WTC11 (cell line): ENCODE measurements around the gene STPG3. TPM values are rescaled to one million over a fixed set of nuclear protein-coding genes. Genes with fewer than 3 reads are reported as not detected.

ENCODE experiments used
- ATAC-seq: fragments of 200-7000 bp; cut with Tn5 transposase; 2 replicates; pipeline ENCODE4 v1.10.0; 2021; ENCODE audit warnings: mild to moderate bottlenecking, moderate library complexity
- CTCF ChIA-PET: fragments of 300-600 bp; sonication (Branson Sonifier 250); formaldehyde crosslinking; loops from one replicate; lab custom pipeline; 2021; ENCODE audit warnings: antibody characterized with exemption; lab: Charles Lee
- POLR2A ChIA-PET: fragments of 350-600 bp; sonication (Branson Sonifier 250); formaldehyde crosslinking; loops from one replicate; lab custom pipeline; 2021; ENCODE audit warnings: antibody characterized with exemption; lab: Charles Lee
- DNase-seq: peaks from one replicate; pipeline ENCODE4 v3.0.0; 2021; ENCODE audit warnings: low spot score
- H3K27ac Mint-ChIP-seq: 2 replicates; pipeline ENCODE4 v1.8.0; 2021; ENCODE audit warnings: mixed read lengths
- H3K27me3 Mint-ChIP-seq: 2 replicates; pipeline ENCODE4 v1.8.0; 2021; ENCODE audit warnings: low read depth, mild to moderate bottlenecking, moderate library complexity, mixed read lengths
- H3K36me3 Mint-ChIP-seq: 2 replicates; pipeline ENCODE4 v1.8.0; 2021; ENCODE audit warnings: mixed read lengths
- H3K4me1 Mint-ChIP-seq: 2 replicates; pipeline ENCODE4 v1.8.0; 2022; ENCODE audit warnings: mixed read lengths
- H3K4me3 Mint-ChIP-seq: 2 replicates; pipeline ENCODE4 v1.8.0; 2021; ENCODE audit warnings: mild to moderate bottlenecking, moderate library complexity, mixed read lengths
- H3K9me3 Mint-ChIP-seq: 2 replicates; pipeline ENCODE4 v1.8.0; 2021; ENCODE audit warnings: mixed read lengths
- ATF1 ChIP-seq: sonication (generic); formaldehyde crosslinking; IDR thresholded peaks from 2 replicates; pipeline ENCODE4 v1.8.1; 2023; ENCODE audit warnings: mild to moderate bottlenecking, moderate library complexity, missing genetic modification reagents
- ATF6 ChIP-seq: sonication (generic); formaldehyde crosslinking; IDR thresholded peaks from 2 replicates; pipeline ENCODE4 v1.8.1; 2023; ENCODE audit warnings: mild to moderate bottlenecking, missing genetic modification reagents
- FOXJ3 ChIP-seq: sonication (generic); formaldehyde crosslinking; IDR thresholded peaks from 2 replicates; pipeline ENCODE4 v1.9.0; 2021; ENCODE audit warnings: missing genetic modification reagents, mild to moderate bottlenecking, borderline replicate concordance
- FOXP1 ChIP-seq: sonication (generic); formaldehyde crosslinking; IDR thresholded peaks from 2 replicates; pipeline ENCODE4 v1.8.0; 2022; ENCODE audit warnings: missing genetic modification reagents, mild to moderate bottlenecking, moderate library complexity, borderline replicate concordance
- NFATC4 ChIP-seq: fragments of 250-450 bp; sonication (Bioruptor Pico); IDR thresholded peaks from 2 replicates; pipeline ENCODE4 v1.9.0; 2021; ENCODE audit warnings: mild to moderate bottlenecking
- NFYB ChIP-seq: sonication (generic); formaldehyde crosslinking; conservative IDR thresholded peaks from 2 replicates; pipeline ENCODE4 v1.8.0; 2022; ENCODE audit warnings: low read depth, missing genetic modification reagents
- NR1H2 ChIP-seq: sonication (generic); formaldehyde crosslinking; IDR thresholded peaks from 2 replicates; pipeline ENCODE4 v1.9.0; 2021; ENCODE audit warnings: mild to moderate bottlenecking, moderate library complexity, missing genetic modification reagents
- NR2C2 ChIP-seq: sonication (generic); formaldehyde crosslinking; IDR thresholded peaks from 2 replicates; pipeline ENCODE4 v1.8.0; 2022; ENCODE audit warnings: mild to moderate bottlenecking, missing genetic modification reagents
- NR3C1 ChIP-seq: sonication (generic); formaldehyde crosslinking; conservative IDR thresholded peaks from 2 replicates; pipeline ENCODE4 v1.8.1; 2023; ENCODE audit warnings: low read depth, mild to moderate bottlenecking, missing genetic modification reagents
- PRRX2 ChIP-seq: fragments of 250-450 bp; sonication (Bioruptor Pico); IDR thresholded peaks from 2 replicates; pipeline ENCODE4 v1.8.0; 2021; ENCODE audit warnings: mild to moderate bottlenecking
- SOX15 ChIP-seq: fragments of 250-450 bp; sonication (Bioruptor Pico); IDR thresholded peaks from 2 replicates; pipeline ENCODE4 v1.9.0; 2021; ENCODE audit warnings: mild to moderate bottlenecking
- SP1 ChIP-seq: sonication (generic); formaldehyde crosslinking; conservative IDR thresholded peaks from 2 replicates; pipeline ENCODE4 v1.8.1; 2022; ENCODE audit warnings: missing genetic modification reagents
- ZNF263 ChIP-seq: sonication (generic); formaldehyde crosslinking; IDR thresholded peaks from 2 replicates; pipeline ENCODE4 v1.8.1; 2022; ENCODE audit warnings: low read depth, mild to moderate bottlenecking, moderate library complexity, missing genetic modification reagents
- ZNF416 ChIP-seq: fragments of 250-450 bp; sonication (Bioruptor Pico); IDR thresholded peaks from 2 replicates; pipeline ENCODE4 v1.9.0; 2021; ENCODE audit warnings: mild to moderate bottlenecking, inconsistent platforms
- total RNA-seq: library from RNA; stranded (reverse); gene quantifications from 3 replicates; pipeline ENCODE4 v1.2.3, GENCODE V29; 2021
- TF ChIP-seq, protein P1 (sequence below): sonication (generic); formaldehyde crosslinking; IDR thresholded peaks from 2 replicates; pipeline ENCODE4 v1.8.1; 2023; ENCODE audit warnings: mild to moderate bottlenecking, missing genetic modification reagents
- TF ChIP-seq, protein P2 (sequence below): fragments of 250-450 bp; sonication (Bioruptor Pico); IDR thresholded peaks from 2 replicates; pipeline ENCODE4 v1.8.0; 2021; ENCODE audit warnings: mild to moderate bottlenecking
- TF ChIP-seq, protein P3 (sequence below): fragments of 250-450 bp; sonication (Bioruptor Pico); IDR thresholded peaks from 2 replicates; pipeline ENCODE4 v2.1.2; 2022; ENCODE audit warnings: mild to moderate bottlenecking, moderate library complexity

The STPG3 gene
- total RNA-seq, 1 experiment from 2014 or later, result 0.26 TPM

DNA sequence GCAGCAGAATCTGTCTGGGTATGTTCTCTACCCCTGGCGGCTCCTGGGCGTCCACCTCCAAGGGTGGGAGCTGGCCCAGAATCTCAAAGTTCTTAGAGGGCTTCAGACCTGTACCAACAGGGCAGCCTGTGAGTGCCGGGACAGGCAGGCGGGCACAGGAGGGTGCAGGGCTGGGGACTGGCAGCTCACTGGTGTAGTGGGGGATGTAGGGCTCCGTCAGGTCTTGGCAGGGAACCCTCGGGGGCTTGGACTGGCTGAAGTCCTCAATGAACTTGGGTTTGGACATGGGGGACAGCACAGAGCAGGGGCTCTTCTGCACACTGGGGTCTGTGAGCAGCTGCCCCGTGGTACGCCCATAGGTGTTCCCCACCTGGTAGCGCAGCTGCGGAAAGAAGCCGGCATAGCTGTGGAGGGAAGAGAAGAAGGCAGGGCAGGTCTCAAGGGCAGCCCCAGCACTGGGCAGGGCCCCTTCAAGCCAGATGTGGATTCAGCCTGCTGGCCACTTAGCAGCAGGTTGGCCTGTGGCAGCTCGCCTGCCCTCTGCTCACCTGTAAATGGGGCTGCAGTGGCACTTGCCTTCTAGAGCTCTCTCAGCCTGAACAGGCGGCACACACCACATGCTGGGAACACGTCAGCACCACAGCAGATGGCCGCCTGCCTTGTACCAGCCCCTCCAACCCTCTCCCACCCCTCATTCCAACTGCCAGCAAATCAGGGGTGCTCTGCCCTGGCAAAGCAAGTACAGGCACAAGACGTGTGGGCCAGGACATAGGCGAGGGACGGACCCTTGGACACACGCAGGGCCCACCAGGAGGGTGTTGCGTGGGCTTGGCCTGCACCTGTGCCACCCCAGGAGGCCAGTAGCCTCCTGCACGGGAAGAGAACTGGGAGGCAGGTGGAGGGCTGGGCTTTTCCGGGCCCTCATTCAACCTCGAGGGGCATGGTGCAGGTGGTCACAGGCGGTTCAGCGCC is 5.3 kb upstream of the STPG3 start:
- no peak overlapping the region for H3K27ac Mint-ChIP-seq
- H3K4me1 Mint-ChIP-seq, result peaks cover 28% of the 10 kb centered on the region
- H3K9me3 Mint-ChIP-seq, result no peaks in the 10 kb centered on the region
- H3K36me3 Mint-ChIP-seq, result peaks cover 20% of the 10 kb centered on the region
- TF ChIP-seq NR2C2 (CRISPR knock-in tag) (no peak; the same call in 1 of the 2 replicates), NFATC4 (CRISPR knock-in tag) (no peak), ZNF416 (no peak)
- no peak for DNase-seq
- ATAC-seq, result no peak
- peaks cover 4% of the 10 kb centered on the region for H3K27me3 Mint-ChIP-seq
- POLR2A ChIA-PET, result interaction anchor here (1.2 to 2.1 kb wide), 2 partner anchors 9 to 31 kb away, joined by 5 to 9 read pairs; partner anchors contain the start of gene TOR4A
- CTCF ChIA-PET, result interaction anchor here (0.5 to 5.9 kb wide), 12 partner anchors 8 to 211 kb away, joined by 3 to 46 read pairs (median 6); partner anchors contain the start of genes NELFB and RNF224
- H3K4me3 Mint-ChIP-seq, result no peak overlapping the region

DNA sequence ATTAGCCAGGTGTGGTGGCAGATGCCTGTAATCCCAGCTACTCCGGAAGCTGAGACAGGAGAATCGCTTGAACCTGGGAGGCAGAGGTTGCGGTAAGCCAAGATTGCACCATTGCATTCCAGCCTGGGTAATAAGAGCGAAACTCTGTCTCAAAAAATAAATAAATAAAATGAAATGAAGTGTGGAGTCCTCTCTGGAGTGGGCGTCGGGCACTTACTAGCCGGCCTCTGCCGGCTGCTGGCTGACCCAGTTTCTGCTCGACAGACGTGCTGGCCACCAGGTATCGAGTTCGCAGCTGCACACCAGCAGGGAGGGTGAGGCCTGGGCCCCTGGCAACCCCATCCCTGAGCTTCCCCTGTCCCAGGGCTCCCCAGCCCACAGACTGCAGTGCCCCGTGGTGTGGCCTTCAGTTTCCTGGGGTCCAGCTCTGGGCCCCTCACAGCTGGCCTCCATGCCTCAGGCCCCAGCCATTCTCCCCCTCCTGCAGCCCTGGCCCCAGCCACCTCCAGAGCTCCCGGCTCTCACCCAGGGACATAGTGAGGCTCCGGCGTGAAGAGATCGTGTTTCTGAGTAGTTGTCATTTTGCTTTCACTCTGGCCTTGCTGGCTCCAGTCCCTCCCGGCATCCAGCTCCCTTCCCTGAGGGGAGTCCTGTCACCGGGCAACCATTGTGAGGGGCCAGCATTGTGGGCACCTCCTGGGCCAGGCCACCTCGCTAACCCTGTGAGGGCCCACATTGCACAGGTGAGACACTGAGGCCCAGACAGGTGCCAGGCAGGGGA is 3.8 kb upstream of the STPG3 start:
- CTCF ChIA-PET, result interaction anchor here (0.6 to 5.9 kb wide), 3 partner anchors 11 to 84 kb away, joined by 3 to 46 read pairs (median 5); no protein-coding TSS in a partner anchor
- POLR2A ChIA-PET, result no interaction called here
- no peak for ATAC-seq
- no peak overlapping the region for H3K27ac Mint-ChIP-seq
- no peak for TF ChIP-seq ATF1
- no peak for TF ChIP-seq SOX15 (CRISPR knock-in tag)
- no peak for TF ChIP-seq ZNF263 (CRISPR knock-in tag)
- TF ChIP-seq, protein P1, sequence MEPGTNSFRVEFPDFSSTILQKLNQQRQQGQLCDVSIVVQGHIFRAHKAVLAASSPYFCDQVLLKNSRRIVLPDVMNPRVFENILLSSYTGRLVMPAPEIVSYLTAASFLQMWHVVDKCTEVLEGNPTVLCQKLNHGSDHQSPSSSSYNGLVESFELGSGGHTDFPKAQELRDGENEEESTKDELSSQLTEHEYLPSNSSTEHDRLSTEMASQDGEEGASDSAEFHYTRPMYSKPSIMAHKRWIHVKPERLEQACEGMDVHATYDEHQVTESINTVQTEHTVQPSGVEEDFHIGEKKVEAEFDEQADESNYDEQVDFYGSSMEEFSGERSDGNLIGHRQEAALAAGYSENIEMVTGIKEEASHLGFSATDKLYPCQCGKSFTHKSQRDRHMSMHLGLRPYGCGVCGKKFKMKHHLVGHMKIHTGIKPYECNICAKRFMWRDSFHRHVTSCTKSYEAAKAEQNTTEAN, result no peak
- TF ChIP-seq NR1H2, result no peak
- no peak for TF ChIP-seq ATF6 (CRISPR knock-in tag)
- no peak for TF ChIP-seq SP1 (CRISPR knock-in tag)
- TF ChIP-seq, protein P2, sequence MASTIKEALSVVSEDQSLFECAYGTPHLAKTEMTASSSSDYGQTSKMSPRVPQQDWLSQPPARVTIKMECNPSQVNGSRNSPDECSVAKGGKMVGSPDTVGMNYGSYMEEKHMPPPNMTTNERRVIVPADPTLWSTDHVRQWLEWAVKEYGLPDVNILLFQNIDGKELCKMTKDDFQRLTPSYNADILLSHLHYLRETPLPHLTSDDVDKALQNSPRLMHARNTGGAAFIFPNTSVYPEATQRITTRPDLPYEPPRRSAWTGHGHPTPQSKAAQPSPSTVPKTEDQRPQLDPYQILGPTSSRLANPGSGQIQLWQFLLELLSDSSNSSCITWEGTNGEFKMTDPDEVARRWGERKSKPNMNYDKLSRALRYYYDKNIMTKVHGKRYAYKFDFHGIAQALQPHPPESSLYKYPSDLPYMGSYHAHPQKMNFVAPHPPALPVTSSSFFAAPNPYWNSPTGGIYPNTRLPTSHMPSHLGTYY (CRISPR knock-in tag), result no peak
- no peak for TF ChIP-seq FOXP1 (CRISPR knock-in tag)
- TF ChIP-seq PRRX2 (CRISPR knock-in tag), result no peak
- TF ChIP-seq FOXJ3, result no peak
- TF ChIP-seq, protein P3, sequence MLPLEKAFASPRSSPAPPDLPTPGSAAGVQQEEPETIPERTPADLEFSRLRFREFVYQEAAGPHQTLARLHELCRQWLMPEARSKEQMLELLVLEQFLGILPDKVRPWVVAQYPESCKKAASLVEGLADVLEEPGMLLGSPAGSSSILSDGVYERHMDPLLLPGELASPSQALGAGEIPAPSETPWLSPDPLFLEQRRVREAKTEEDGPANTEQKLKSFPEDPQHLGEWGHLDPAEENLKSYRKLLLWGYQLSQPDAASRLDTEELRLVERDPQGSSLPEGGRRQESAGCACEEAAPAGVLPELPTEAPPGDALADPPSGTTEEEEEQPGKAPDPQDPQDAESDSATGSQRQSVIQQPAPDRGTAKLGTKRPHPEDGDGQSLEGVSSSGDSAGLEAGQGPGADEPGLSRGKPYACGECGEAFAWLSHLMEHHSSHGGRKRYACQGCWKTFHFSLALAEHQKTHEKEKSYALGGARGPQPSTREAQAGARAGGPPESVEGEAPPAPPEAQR (CRISPR knock-in tag), result no peak
- TF ChIP-seq NR3C1 (CRISPR knock-in tag), result no peak
- TF ChIP-seq NFYB (CRISPR knock-in tag), result no peak
- TF ChIP-seq, all 79 proteins: peak for 0
- Mint-ChIP-seq H3K9me3 (no peaks in the 10 kb centered on the region), H3K36me3 (peaks cover 16% of the 10 kb centered on the region), H3K4me1 (peaks cover 27% of the 10 kb centered on the region), H3K4me3 (no peak overlapping the region), H3K27me3 (peaks cover 4% of the 10 kb centered on the region)
- no peak for DNase-seq
